HG03354 (cell line): ENCODE results near the gene HTT.
A peak's percentile ranks its signal among the peaks of the same experiment; 100 is the strongest.
"Not testable (repeated sequence)": the region's sequence is repeated elsewhere in the genome, so short reads cannot be mapped to it uniquely, and the experiment has no call there.

Experiments used
- ATAC-seq: cut with Tn5 transposase; IDR thresholded peaks from one replicate; pipeline ENCODE4 v1.9.1; 2021; ENCODE audit warnings: mild to moderate bottlenecking; ENCODE audit not compliant: unreplicated experiment, poor library complexity, severe bottlenecking

HTT gene

DNA sequence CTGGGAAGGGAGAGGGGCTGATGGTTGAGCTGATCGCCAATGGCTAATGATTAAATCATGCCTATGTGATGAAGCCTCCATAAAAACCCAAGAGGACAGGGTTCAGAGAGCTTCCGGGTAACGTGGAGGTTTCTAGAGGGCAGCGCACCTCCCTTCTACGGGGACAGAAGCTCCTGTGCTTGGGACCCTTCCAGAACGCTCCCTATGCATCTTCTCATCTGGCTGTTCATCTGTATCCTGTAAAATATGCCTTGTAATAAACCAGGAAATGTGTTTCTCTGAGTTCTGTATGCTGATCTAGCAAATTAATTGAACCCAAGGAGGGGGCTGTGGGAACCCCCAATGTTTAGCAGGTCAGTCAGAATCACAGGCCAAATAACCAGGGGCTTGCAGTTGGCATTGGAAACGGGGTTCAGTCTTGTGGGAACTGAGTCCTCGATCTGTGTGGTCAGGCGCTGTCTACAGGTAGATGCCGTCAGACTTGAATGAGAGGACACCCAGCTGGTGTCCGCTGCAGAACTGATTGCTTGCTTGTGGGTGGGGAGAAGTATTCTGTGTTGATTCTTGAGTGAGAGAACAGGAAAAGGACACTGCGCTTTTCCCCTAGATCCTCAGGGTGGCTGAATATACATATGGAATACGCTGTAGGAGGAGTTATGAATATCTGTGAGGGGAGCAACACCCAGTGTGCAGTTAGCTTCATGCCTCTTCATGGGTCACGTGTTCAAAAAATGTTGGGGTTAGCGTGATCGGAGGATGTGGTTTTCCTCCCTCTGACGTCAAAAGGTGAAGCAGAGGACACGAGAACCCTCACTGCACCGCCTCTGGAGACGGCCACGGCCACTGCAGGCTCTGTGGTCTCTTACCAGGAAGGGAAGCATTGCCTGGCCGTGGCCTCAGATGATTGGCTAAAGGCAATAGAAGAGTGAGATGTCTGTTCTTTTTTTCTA, 29.3 kb upstream of the HTT start:
- ATAC-seq = no peak

DNA sequence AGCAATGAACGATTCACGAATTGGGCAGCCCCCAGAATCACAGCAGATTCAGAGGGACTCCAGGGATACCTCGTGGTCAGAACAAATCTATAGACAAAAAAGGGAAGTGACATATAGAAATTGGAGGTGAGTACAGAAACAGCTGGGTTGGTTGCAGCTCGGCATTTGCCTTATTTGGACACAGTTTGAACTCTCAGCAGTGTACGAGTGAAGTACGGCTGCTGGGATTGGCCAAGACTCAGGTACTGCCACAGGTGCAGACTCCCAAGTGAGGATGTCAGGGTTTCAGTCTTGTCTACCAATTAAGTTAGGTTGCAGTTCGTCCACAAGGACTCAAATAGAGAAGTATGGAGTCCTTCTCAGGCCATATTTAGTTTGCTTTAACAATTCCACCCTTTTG, 28.3 kb upstream of the HTT start:
- no peak for ATAC-seq

DNA sequence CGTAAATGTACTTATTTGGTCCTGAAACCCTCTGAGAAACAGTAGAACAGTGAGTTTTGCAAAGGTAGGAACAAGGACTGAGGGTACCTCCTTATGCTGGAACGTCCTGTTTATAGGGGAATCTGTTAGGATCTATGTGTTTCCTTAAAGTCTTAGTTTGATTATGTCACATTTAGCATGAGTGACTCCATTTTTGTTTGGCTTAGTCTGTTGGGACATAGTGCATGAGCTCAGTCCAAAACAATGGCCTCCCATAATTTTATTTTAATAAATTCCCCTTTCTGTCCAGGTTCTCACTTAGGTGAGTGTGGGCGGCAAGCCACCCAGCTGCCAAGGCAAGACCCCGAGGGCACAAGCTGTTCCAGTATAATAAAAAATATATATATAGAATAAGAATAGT, 27.9 kb upstream of the HTT start:
- ATAC-seq = no peak

DNA sequence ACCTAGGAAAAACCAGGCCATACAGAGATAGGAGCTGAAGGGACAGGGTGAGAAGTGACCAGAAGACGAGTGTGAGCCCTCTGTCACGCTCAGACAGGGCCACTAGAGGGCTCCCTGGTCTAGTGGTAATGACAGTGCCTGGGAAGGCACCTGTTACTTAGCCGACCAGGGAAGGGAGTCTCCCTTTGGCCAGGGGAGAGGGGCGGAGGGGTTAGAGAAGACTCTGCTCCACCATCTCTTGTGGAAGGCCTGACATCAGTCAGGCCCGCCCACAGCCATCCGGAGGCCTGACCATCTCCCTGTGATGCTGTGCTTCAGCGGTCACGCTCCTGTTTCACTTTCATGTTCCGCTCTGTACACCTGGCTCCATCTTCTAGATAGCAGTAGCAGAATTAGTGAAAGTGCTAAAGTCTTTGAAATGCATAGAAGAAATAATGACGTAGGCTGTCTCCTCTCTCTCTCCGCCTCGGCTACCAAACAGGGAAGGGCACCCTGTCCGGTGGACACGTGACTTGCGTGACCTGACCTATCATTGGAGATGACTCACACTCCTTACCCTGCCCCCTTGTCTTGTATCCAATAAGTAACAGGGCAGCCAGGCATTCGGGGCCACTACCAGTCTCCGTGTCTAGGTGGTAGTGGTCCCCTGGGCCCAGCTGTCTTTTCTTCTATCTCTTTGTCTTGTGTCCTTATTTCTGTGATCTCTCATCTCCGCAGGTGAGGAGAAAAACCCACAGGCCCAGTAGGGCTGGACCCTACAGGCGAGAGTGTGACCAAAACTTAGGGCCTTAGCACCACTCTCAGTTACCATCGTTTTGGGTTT, 26.8 kb upstream of the HTT start:
- peak; percentile 93 for ATAC-seq

DNA sequence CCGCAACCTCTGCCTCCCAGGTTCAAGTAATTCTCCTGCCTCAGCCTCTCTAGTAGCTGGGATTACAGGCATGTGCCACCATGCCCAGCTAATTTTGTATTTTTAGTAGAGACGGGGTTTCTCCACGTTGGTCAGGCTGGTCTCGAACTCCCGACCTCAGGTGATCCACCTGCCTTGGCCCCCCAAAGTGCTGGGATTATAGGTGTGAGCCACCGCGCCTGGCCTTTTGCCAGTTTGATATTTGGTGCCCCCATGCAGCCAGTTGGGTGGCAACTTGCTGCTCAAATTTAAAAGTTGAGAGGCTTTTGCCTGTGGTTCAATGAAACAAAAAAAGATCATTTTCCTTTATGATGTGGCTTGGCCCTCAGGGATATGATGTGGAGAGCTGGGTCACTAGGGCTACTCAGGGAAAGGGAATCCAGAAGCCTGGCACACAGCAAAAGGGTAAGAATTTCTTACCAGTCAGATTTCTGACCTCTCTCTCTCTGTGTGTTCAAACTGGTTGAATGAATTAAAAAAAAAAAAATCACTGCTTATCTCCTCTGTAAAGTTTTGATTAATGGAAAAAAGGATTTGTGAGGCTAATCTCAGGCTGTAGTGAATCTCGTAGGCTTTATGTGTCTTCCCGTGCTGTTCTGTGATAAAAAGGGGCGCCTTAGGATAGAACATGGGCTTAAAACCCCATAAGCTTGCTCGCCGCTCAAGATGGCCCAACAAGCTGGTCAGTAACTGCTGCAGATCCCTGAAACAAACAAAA, 23.2 kb upstream of the HTT start:
- not testable (repeated sequence) for ATAC-seq

DNA sequence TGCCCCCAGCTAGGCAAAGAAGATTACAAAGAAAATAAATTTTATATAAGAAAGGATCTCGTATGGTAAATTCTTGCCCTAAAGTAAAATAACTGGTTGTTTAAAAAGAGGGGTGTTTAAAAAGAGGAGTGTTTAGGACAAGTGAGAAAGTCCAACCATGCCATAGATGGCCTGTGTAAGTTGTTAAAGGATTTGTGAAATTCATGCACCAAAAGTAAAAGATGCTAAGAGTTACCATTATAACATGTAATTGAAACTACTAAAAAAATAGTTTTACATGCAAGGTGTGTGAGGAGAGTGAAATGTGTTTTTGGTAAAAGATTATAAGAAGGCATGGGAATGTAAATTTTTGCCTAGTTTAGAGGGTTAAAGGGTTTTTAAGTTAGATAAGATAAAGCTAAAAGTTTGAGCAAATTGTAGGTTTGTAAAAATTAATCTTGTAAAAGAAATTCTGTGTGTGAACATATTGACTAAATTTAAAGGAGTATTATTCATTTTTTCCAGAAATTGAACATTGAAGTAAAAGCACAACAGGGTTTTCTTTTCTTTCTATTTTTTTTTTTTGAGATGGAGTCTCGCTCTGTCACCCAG, 20.2 kb upstream of the HTT start:
- no peak for ATAC-seq

DNA sequence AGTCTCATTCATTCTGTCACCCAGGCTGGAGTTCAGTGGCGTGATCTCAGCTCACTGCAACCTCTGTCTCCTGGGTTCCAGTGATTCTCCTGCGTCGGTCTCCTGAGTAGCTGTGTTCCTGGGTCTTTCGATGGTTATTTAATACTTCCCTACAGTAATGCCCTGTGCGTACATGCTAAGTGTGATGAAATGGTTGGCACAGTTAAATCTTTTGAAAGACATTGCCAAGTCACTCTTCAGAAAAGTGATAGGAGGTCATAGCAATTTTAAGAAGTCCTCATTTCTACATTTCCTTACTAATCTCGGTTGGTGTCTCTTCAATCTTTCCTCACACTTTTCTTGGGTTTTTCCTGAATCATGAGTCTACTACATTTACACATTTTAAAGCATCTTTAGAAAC, 14.5 kb upstream of the HTT start:
- no peak for ATAC-seq

DNA sequence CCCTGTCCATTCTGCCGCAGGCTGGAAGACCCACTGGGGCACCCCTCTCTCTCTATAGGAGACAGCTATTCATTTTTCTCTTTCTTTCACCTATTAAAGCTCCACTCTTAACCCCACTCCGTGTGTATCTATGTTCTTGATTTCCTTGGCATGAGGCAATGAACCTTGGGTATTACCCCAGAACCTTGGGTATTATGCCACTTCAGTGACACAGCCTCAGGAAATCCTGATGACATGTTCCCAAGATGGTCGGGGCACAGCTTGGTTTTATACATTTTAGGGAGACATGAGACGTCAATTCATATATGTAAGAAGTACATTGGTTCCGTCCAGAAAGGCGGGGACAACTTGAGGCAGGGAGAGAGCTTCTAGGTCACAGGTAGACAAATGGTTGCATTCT, 13.5 kb upstream of the HTT start:
- no peak for ATAC-seq

DNA sequence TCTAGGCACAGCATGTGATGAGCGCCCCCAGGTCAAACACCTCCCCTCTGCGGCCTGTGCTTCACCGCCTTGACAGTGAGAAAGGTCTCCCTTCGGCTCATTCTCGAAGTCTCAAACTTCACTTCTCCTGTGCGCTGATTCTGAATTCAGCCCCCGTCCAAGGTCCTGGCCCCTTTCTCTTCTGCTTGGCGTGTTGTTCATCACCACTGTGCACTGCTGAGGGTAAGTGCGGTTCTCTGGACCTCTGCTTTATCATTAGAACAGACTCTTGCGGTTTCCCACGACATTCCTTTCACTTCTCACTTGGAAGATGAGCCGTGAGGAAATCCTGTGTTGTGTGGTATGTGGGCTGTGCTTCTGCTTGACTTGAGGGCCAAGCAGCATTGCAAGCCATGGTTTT, 12.0 kb upstream of the HTT start:
- ATAC-seq = no peak

DNA sequence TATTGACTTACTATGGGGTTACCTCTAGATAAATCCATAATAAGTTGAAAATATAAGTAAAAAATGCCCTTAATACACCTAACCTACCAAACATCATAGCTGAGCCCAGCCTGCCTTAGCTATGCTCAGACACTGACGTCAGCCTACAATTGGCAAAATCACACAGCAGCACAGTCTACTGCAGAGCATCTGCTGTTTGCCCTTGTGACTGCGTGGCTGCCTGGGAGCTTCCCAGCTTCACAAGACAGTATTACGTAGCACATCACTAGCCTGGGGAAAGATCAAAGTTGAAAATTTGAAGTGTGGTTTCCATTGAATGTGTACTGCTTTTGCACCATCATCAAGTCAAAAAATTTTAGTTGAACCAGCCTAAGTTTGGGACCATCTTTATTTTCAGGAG, 8.9 kb upstream of the HTT start:
- no peak for ATAC-seq

DNA sequence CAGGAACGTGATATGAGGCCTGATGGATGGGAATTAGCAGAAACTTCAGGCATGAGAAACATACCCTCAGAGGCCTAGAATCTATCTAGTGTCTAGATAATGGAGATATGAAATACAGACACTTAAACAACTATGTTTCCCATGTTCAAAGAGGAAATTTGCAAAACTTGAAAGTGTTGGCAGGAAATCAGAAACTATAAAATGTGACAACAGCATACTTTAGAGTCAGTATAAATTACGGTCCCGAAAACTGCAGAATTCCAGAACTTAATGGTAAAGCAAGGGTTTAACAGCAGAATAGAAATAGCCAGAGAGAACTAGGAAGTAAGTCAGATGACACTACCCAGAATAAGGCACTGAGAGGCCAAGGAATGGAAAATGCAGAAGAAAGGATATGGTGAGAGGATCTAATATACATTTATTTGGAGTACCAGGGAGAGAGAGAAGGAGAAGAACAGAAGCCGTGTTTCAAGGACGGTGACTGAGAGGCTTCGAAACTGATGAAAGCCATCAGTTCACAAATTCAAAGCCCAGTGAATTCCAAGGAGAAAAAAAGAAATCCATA, 7.6 kb upstream of the HTT start:
- no peak for ATAC-seq

DNA sequence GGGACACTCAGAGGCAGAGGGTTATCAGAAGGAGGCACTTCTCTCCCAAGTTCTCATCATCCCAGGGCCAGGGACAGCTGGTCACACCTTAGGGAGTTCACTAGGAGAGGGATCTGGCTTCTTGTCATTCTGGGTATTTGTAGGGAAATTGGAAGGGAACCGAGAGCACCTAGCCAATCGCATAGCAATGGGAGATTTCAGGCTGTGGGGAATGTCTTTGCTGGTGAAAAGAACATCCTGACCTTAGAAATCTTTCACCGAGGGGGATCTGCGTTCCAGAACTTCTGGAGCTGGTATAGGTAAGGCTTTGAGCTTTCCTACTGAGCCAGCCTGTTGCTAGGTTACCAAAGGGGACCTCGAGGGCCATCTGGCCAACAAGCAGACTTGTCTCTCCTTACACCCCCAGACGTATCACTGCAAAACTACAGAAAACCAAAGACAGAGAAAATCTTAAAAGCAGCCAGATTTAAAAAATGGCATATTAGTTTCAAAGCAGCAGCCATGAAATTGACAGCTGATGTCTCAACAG, 6.9 kb upstream of the HTT start:
- no peak for ATAC-seq

DNA sequence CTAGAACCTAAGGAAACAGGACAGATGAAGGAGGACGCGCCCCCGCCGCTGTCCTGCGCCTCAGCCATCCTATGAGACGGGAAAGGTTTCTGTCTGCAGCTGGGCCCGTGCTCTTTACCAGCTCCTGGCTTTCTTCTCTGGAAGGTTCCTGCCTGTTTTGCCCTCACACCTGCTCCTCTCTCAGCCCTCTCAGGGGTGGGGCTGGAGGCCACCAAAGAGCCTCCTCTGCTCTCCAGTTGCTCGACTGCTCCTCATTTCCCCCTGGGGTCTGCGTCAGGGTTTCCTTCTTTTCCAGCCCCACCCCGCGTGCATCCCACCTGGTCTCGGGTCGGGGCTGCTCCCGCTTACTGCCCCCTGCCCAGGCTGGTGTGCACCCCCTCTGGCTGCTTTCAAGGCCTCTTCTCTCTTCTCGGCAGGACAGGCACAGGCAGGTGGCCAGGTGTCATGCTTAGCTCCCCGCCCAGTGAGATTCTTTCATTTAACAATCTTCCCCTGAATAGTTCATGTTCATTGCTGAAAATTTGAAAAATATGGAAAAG, 4.8 kb upstream of the HTT start:
- ATAC-seq = no peak

DNA sequence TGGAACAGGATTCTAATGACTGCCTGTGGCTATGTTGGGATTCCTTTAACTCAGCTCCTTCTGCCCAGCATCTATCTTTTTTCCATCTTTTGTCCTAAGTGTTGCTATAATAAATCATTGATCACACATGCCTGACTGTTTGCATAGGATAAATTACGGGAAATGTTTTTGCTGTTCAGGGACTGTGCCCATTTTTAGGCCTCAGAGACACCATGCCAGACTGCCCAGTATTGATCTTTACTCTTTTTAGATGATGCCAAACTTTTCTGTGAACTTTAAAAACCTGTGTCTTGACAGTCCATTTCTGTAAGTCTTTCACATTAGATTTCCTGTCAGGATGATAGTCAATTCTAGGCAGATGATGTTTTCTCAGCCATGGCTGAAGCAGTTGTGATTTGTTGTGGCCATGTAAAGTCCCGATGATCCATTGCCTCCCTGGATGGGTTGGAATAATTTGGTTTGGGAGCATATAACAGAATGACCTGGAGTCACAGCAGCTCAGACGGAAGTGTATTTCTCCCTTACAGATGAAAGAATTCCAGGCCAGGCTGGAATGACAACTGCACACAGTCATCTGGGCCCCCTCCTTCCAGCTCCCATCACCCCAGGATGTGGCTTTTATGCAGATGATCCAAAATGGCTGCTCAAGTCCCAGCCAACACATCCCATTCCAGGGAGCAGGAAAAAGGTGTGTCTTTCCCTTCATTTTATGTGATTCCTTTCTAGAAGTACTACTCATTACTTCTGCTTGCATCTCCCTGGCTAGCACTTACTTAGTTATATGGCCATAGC, 3.6 kb upstream of the HTT start:
- ATAC-seq = no peak

DNA sequence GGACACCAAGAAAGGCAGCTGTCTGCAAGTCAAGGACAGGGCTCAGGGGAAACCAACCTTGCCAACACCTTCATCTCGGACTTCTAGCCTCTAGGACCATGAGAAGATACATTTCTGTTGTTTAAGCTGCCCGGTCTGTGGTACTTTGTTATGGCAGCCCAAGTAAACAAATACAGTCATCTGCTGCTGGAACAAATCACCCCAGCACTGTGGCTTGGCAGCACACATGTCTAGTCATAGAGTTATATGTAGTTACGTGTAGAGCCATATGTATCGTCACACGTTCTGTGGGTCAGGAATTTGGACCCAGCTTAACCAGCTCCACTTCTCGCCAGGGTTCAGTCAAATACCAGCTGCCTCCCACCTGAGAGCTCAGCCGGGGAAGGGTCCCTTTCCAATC, 2.7 kb upstream of the HTT start:
- no peak for ATAC-seq

DNA sequence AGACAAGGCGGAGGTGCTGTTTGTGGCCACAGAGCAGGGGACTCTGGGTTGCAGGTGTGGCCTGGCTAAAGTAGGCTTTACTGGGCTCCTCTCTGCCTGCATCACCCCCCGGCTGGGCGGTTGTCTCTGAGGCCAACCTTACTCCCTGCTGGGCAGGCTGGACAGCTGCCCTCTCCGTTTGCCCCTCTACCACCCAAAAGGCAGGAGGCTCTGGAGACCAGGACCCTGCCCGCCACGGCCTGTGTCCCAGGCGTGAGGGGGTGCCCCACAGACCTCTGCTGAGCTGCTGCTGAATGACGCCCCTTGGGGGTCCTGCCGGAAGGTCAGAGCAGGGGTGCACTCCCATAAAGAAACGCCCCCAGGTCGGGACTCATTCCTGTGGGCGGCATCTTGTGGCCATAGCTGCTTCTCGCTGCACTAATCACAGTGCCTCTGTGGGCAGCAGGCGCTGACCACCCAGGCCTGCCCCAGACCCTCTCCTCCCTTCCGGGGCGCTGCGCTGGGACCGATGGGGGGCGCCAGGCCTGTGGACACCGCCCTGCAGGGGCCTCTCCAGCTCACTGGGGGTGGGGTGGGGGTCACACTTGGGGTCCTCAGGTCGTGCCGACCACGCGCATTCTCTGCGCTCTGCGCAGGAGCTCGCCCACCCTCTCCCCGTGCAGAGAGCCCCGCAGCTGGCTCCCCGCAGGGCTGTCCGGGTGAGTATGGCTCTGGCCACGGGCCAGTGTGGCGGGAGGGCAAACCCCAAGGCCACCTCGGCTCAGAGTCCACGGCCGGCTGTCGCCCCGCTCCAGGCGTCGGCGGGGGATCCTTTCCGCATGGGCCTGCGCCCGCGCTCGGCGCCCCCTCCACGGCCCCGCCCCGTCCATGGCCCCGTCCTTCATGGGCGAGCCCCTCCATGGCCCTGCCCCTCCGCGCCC, 1.1 kb upstream of the HTT start:
- peak; percentile 18 for ATAC-seq
